Measurements from ENCODE around the gene PDGFRA. TPM values are rescaled to one million over a fixed set of nuclear protein-coding genes. Genes with fewer than 3 reads are reported as not detected.

Gene PDGFRA
- total RNA-seq, 1 donor from 2014 or later, result 11.4 TPM

GRCh38 chr4:54317690-54318089 lies 88.6 kb downstream of the PDGFRA start:
- TF ChIP-seq CTCF (IDR thresholded peaks at IDR 0.05; ENCODE audit: unreplicated experiment), result no peak
- DNase-seq (ENCODE audit: low spot score, unreplicated experiment), result no peak
- no peaks in the 10 kb centered on the region for H3K4me1 Mint-ChIP-seq (ENCODE audit: low read depth)
- H3K36me3 Mint-ChIP-seq (ENCODE audit: insufficient read depth), result no peaks in the 10 kb centered on the region
- H3K27me3 Mint-ChIP-seq, result no peaks in the 10 kb centered on the region
- H3K9me3 Mint-ChIP-seq (ENCODE audit: low read depth), result no peaks in the 10 kb centered on the region
- no peak overlapping the region for H3K27ac Mint-ChIP-seq
- H3K4me3 Mint-ChIP-seq (ENCODE audit: low read depth), result no peak overlapping the region

DNA sequence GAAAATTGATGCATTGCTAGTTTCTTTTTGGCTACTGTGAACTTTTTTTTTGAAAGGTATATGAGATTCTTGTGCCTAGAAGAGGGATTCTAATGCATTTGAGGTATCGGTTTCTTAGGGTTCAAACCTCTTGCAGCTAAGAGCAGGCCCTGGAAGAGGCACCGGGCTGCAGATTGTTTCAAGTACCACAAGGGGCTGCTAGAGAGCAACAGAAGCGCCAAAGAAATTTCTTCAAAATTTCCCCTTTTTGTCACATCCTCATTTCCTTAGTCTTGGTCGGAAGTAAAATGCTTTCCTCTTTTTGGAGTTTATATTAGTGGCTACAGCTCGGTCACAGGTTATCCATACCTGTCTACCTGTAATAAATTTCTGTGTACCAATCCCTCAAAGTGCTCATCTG lies 89.8 kb downstream of the PDGFRA start:
- H3K27ac Mint-ChIP-seq, result no peak overlapping the region
- no peak for DNase-seq (ENCODE audit: low spot score, unreplicated experiment)
- H3K9me3 Mint-ChIP-seq (ENCODE audit: low read depth), result no peaks in the 10 kb centered on the region
- no peak overlapping the region for H3K4me3 Mint-ChIP-seq (ENCODE audit: low read depth)
- no peaks in the 10 kb centered on the region for H3K36me3 Mint-ChIP-seq (ENCODE audit: insufficient read depth)
- no peaks in the 10 kb centered on the region for H3K4me1 Mint-ChIP-seq (ENCODE audit: low read depth)
- H3K27me3 Mint-ChIP-seq, result no peaks in the 10 kb centered on the region
- peak; percentile 81 for TF ChIP-seq CTCF (IDR thresholded peaks at IDR 0.05; ENCODE audit: unreplicated experiment)

- Mint-ChIP-seq H3K27ac (no peak overlapping the region), H3K9me3 (ENCODE audit: low read depth) (peaks cover 3% of the 10 kb centered on the region), H3K4me3 (ENCODE audit: low read depth) (no peak overlapping the region), H3K27me3 (no peaks in the 10 kb centered on the region), H3K36me3 (ENCODE audit: insufficient read depth) (no peaks in the 10 kb centered on the region), H3K4me1 (ENCODE audit: low read depth) (no peaks in the 10 kb centered on the region)
- TF ChIP-seq CTCF (IDR thresholded peaks at IDR 0.05; ENCODE audit: unreplicated experiment), result no peak
- no peak for DNase-seq (ENCODE audit: low spot score, unreplicated experiment)
Measured at GRCh38 chr4:54320826-54321685, 92.0 kb downstream of the PDGFRA start.

DNA sequence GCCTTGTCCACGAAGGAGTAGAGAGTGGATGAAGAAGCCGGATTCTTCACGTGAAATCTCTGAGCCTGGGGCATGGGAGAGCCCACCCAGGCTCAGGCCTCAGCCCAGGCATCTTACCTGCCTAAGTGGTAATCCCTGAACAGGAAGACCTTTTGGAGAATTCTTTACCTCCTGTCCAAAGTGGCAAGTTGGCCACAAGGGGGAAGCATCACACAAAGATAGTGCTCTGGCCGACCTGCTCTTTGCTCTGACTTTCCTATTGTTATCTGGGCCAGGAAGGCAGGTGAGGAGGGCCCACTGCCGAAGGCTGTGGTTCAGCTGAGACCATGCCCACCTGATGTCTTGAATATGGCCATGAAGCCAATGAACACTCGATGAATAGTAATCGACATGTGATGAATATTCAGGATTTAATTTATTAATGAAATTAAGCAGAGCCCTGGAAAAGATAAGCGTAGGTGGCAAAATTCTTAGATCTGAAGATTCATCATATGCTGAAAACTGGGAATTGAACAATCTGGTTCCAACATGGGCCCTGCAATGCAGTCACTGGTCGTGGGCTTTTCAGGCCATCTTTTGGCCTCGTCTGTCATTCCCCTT lies 93.8 kb downstream of the PDGFRA start:
- H3K27me3 Mint-ChIP-seq, result no peaks in the 10 kb centered on the region
- no peaks in the 10 kb centered on the region for H3K4me1 Mint-ChIP-seq (ENCODE audit: low read depth)
- H3K9me3 Mint-ChIP-seq (ENCODE audit: low read depth), result peaks cover 9% of the 10 kb centered on the region
- peaks cover 1% of the 10 kb centered on the region for H3K36me3 Mint-ChIP-seq (ENCODE audit: insufficient read depth)
- peak; percentile 67 for DNase-seq (ENCODE audit: low spot score, unreplicated experiment)
- H3K4me3 Mint-ChIP-seq (ENCODE audit: low read depth), result no peak overlapping the region
- TF ChIP-seq CTCF (IDR thresholded peaks at IDR 0.05; ENCODE audit: unreplicated experiment), result peak; percentile 85
- no peak overlapping the region for H3K27ac Mint-ChIP-seq

- Mint-ChIP-seq H3K4me1 (ENCODE audit: low read depth) (no peaks in the 10 kb centered on the region), H3K9me3 (ENCODE audit: low read depth) (peaks cover 6% of the 10 kb centered on the region), H3K27ac (no peak overlapping the region), H3K4me3 (ENCODE audit: low read depth) (no peak overlapping the region), H3K27me3 (no peaks in the 10 kb centered on the region), H3K36me3 (ENCODE audit: insufficient read depth) (peaks cover 1% of the 10 kb centered on the region)
- TF ChIP-seq CTCF (IDR thresholded peaks at IDR 0.05; ENCODE audit: unreplicated experiment), result no peak
- DNase-seq (ENCODE audit: low spot score, unreplicated experiment), result no peak
Measured at GRCh38 chr4:54330896-54331295, 101.8 kb downstream of the PDGFRA start.

Measured in progenitor cell of endocrine pancreas (in vitro differentiated cells).